DND-41 (cell line): ENCODE measurements around the gene COQ5.

Source experiments
- ATAC-seq: fragments of 200-7000 bp; cut with Tn5 transposase; 3 replicates; pipeline ENCODE4 v1.9.1; 2021; ENCODE audit warnings: low read depth; ENCODE audit not compliant: insufficient read depth
- DNase-seq: peaks from one replicate; pipeline ENCODE4 v3.0.0-alpha.2; 2020
- H2AFZ ChIP-seq: 2 replicates; pipeline ENCODE4 v1.6.0; 2012; ENCODE audit warnings: low read depth, low read length
- H3K27ac ChIP-seq: 2 replicates; pipeline ENCODE4 v1.5.1; 2012; ENCODE audit warnings: low read length, inconsistent platforms
- H3K27me3 ChIP-seq: fragments of 200-600 bp; sonication (generic); 2 replicates; pipeline ENCODE4 v1.6.0; 2012; ENCODE audit warnings: low read length, mild to moderate bottlenecking, inconsistent platforms; ENCODE audit not compliant: insufficient read depth, poor library complexity
- H3K36me3 ChIP-seq: 2 replicates; pipeline ENCODE4 v1.5.1; 2012; ENCODE audit warnings: low read length, inconsistent platforms; ENCODE audit not compliant: insufficient read depth
- H3K4me1 ChIP-seq: 2 replicates; pipeline ENCODE4 v1.5.1; 2012; ENCODE audit warnings: mild to moderate bottlenecking, low read length; ENCODE audit not compliant: insufficient read depth
- H3K4me2 ChIP-seq: 2 replicates; pipeline ENCODE4 v1.6.0; 2012; ENCODE audit warnings: mild to moderate bottlenecking, moderate library complexity, low read length, inconsistent platforms; ENCODE audit not compliant: insufficient read depth
- H3K4me3 ChIP-seq, 2 experiments: fragments of 200-600 bp in 1 of 2; shearing (Covaris generic) in 1 of 2; 2 replicates each; pipeline ENCODE4 v1.5.1; 2012 to 2016; ENCODE audit warnings: inconsistent platforms in 2 of 2, low read length in 2 of 2, mild to moderate bottlenecking in 2 of 2, low read depth in 1 of 2, moderate library complexity in 1 of 2
- H3K79me2 ChIP-seq: 2 replicates; pipeline ENCODE4 v1.6.0; 2012; ENCODE audit warnings: low read length, inconsistent platforms; ENCODE audit not compliant: insufficient read depth
- H3K9ac ChIP-seq: 2 replicates; pipeline ENCODE4 v1.6.0; 2012; ENCODE audit warnings: low read depth, mild to moderate bottlenecking, inconsistent platforms, low read length, moderate library complexity
- H3K9me3 ChIP-seq: 2 replicates; pipeline ENCODE4 v1.5.1; 2012; ENCODE audit warnings: low read length, moderate library complexity, mild to moderate bottlenecking, inconsistent platforms; ENCODE audit not compliant: insufficient read depth, severe bottlenecking
- H4K20me1 ChIP-seq: 2 replicates; pipeline ENCODE4 v1.6.0; 2012; ENCODE audit warnings: low read length; ENCODE audit not compliant: insufficient read depth
- CTCF ChIP-seq: IDR thresholded peaks from 2 replicates; pipeline ENCODE4 v1.5.1; 2012; ENCODE audit warnings: borderline replicate concordance, low read length, moderate library complexity, mild to moderate bottlenecking; ENCODE audit not compliant: poor library complexity, severe bottlenecking; ENCODE audit errors: extremely low read depth
- EZH2 ChIP-seq: IDR thresholded peaks from 3 replicates; pipeline ENCODE4 v1.6.1; 2012; ENCODE audit warnings: borderline replicate concordance, low read depth, mild to moderate bottlenecking, moderate library complexity, low read length, inconsistent platforms; ENCODE audit not compliant: severe bottlenecking

Gene COQ5

GRCh38 chr12:120467439-120467838 lies 61.5 kb downstream of the COQ5 start:
- DNase-seq (no peak), ATAC-seq (no peak)
- H3K4me2 ChIP-seq, result peak overlapping the region; percentile 78
- TF ChIP-seq CTCF (no peak), EZH2 (no peak)
- no peak overlapping the region for H3K27ac ChIP-seq
- no peak overlapping the region for H2AFZ ChIP-seq
- H3K36me3 ChIP-seq, result peaks cover 53% of the 10 kb centered on the region
- H3K9me3 ChIP-seq, result no peaks in the 10 kb centered on the region
- peaks cover 83% of the 10 kb centered on the region for H3K79me2 ChIP-seq
- H3K4me1 ChIP-seq, result peaks cover 48% of the 10 kb centered on the region
- H4K20me1 ChIP-seq, result peaks cover 52% of the 10 kb centered on the region
- H3K9ac ChIP-seq, result peak overlapping the region; percentile 89; the same call in 1 of the 2 replicates
- H3K4me3 ChIP-seq, result peak overlapping the region in 1 of 2 experiments; percentile 89; a peak in 1 of 4 replicates
- H3K27me3 ChIP-seq, result no peaks in the 10 kb centered on the region

GRCh38 chr12:120466560-120467315 lies 62.2 kb downstream of the COQ5 start:
- Histone ChIP-seq H4K20me1 (peaks cover 54% of the 10 kb centered on the region), H3K9ac (peak overlapping the region; percentile 89; the same call in 1 of the 2 replicates), H3K4me1 (peaks cover 45% of the 10 kb centered on the region), H2AFZ (no peak overlapping the region), H3K27ac (no peak overlapping the region), H3K9me3 (no peaks in the 10 kb centered on the region), H3K36me3 (peaks cover 60% of the 10 kb centered on the region), H3K4me3 (peak overlapping the region in 1 of 2 experiments; percentile 27; a peak in 1 of 4 replicates), H3K4me2 (peak overlapping the region; percentile 78; the same call in 1 of the 2 replicates), H3K79me2 (peaks cover 84% of the 10 kb centered on the region), H3K27me3 (no peaks in the 10 kb centered on the region)
- ATAC-seq (peak; percentile 26; the same call in 2 of the 3 replicates), DNase-seq (peak; percentile 55)
- TF ChIP-seq EZH2 (no peak), CTCF (peak; percentile 66)

GRCh38 chr12:120465756-120466155 lies 63.2 kb downstream of the COQ5 start:
- no peak for DNase-seq
- H3K27me3 ChIP-seq, result no peaks in the 10 kb centered on the region
- no peak for ATAC-seq
- peaks cover 68% of the 10 kb centered on the region for H3K36me3 ChIP-seq
- H3K9ac ChIP-seq, result no peak overlapping the region
- peak overlapping the region; percentile 10; the same call in 1 of the 2 replicates for H3K4me2 ChIP-seq
- H3K4me3 ChIP-seq, result no peak overlapping the region
- peaks cover 37% of the 10 kb centered on the region for H3K4me1 ChIP-seq
- H2AFZ ChIP-seq, result no peak overlapping the region
- no peaks in the 10 kb centered on the region for H3K9me3 ChIP-seq
- TF ChIP-seq CTCF (no peak), EZH2 (no peak)
- no peak overlapping the region for H3K27ac ChIP-seq
- peaks cover 58% of the 10 kb centered on the region for H4K20me1 ChIP-seq
- H3K79me2 ChIP-seq, result peaks cover 85% of the 10 kb centered on the region
